HG03103 (cell line): ENCODE measurements around the gene CEP83.
A peak's percentile ranks its signal among the peaks of the same experiment; 100 is the strongest.
"Not testable (repeated sequence)": the region's sequence is repeated elsewhere in the genome, so short reads cannot be mapped to it uniquely, and the experiment has no call there.

Source experiments
- ATAC-seq: cut with Tn5 transposase; IDR thresholded peaks from one replicate; pipeline ENCODE4 v1.9.1; 2021; ENCODE audit warnings: low read depth; ENCODE audit not compliant: unreplicated experiment

CEP83 gene

DNA sequence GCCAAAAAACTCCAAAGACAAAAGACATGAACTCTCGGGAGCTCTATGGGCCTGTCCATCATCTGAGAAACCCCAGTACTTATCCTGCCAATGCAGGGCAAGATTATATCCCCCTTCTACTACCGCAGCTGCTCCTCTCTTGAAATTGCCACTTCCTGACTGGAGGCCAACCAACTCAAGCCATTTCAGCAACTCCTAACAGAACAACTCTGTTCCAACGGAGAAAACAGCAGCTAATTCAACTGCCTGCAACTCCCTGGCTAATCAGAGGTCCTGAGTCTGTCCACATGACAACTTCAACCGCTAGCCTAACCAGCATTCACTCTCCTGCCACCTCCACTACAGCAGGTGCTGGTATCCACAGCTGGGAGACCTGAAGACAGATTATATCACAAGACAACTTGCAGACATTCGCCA, 24.1 kb downstream of the CEP83 start:
- no peak for ATAC-seq

DNA sequence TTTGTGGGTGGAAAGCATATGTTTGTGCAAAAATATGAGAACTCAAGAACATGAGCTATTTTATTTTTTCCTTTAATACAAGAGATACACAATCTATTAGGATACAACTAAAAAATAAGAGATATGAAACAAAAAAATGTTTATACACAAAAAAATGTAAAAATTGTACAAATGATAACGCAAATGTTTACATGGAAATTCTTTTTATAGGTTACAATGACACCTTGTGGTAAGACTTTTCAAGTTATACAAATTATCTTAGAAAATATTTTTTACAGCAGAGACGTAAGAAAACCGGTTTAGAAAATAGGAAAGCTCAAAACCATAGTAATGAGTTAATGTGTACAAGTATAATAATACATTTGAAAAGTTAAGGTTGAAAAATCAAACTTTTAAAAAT, 25.5 kb downstream of the CEP83 start:
- ATAC-seq = no peak

DNA sequence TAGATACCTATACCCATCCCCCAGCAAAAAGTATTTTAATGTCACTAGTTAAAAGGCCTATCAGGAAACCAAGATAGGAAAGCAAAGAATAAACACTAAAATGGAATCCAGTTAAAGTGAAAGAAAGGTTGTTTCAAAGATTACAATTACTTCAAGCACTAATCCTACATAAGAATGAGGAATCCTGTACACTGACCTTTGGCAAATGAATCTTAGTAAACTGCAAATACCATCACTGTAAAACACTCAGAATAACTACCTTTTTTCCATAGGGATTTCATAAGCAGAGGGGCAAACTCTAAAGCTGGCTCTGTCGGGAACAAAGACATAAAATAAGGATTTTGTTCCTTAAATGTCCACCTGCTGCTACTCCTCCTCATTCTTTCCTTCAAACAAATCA, 25.9 kb downstream of the CEP83 start:
- no peak for ATAC-seq

DNA sequence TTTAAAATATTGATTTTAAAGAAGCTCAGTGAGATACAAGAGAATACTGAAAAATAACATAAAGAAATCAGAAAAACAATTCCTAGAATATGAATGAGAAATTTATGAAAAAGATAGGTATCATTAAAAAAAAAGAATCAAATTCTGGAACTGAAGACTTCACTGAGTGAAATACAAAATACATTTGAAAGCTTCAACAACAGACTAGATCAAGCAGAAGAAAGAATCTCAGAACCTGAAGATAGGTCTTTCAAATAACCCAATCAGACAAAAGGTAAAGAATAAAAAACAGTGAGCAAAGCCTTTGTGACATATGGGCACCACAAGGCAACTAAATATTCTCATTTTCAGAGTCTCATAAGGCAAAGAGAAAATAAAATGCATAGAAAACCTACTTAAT, 29.4 kb downstream of the CEP83 start:
- no peak for ATAC-seq

DNA sequence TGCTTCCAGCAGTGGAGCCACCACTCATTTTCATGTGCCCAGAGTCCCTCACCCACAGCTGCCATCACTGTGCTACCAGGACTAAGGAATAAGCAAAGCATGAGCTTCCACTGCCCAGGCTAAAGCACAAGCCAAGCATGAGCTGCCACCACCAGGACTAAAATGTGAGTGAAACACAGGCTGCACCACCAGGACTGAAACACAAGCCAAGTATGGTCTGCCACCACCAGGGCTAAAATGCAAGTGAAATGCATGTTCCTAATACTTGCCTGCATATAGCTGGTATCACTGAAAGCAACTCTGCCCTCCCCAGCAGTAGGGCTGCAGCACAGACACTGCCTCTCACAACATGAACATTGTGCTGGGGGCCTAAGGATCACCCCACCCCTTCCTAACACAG, 30.0 kb downstream of the CEP83 start:
- no peak for ATAC-seq

DNA sequence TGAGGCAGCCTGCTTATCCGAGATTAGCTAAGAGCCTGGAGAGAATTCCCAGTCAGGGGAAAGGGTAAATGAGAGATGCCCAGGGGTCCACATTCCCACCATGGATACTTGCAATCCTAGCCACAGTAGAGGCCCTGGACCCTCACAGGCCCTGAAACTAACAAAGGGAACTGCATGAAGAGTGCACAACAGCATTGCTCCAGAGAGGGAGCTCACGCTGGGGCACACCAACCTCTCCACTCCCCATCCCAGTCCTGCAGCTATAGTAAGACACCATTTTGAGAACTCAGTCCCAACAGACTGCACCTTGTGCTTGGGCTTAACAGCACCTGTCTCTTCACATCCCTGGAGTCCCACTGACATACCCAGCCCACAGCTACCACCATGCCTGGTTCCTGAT, 30.5 kb downstream of the CEP83 start:
- no peak for ATAC-seq

DNA sequence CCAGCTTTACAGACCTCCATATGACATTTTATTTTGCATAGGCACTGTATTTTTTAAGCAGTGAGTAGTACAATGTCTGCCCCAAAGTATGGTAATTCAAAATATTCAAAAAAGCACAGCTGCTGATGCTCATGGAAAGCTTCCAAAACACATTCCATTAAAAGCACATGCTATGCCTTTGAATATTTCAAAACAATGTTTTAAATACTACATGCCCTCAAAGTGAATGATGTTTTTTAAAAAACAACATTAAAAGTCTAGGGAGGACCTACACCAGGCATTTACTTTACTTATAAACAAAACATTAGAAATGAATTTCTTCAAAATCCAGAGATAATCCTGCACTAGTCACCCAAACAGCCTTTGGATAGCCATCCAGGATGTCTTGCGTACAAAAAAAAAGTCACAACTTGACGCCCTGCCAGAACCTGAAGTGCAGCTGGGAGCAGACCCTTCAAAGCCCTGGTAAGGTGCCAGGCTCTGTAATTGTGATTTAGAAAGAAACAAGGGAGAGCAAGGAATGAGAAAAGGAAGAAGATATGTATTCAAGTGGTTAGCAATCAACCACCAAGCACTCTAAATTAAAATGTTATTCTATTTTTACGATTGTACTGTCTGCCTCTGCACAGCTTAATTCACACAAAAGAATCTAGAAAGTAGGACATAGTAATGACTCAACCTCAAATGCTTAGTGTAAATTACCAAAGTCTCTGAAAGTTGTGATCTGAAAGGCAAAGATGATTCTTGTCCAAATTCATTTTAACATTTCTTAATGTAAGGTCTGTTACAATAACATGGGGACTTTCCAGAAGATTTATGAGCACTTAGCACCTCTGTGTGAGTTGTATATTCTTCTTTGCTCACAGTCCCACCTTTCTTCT, 31.9 kb downstream of the CEP83 start:
- ATAC-seq = no peak

DNA sequence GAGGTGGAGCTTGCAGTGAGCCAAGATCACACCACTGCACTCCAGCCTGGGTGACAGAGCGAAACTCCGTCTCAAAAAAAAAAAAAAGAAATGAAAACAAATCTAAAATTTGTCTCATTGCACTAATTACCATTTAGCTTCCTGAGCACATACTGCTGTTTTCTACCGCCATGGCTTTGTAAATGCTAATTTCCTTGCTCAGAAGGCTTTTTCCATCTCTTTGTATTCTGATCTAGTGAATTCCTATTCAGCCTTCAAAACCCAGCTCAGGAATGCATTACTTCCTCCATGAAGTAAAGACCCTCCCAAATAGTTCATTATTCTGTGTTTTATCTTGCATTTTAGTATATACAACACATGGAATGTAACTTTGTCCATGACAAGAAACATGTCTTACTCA, 33.6 kb downstream of the CEP83 start:
- ATAC-seq = no peak

DNA sequence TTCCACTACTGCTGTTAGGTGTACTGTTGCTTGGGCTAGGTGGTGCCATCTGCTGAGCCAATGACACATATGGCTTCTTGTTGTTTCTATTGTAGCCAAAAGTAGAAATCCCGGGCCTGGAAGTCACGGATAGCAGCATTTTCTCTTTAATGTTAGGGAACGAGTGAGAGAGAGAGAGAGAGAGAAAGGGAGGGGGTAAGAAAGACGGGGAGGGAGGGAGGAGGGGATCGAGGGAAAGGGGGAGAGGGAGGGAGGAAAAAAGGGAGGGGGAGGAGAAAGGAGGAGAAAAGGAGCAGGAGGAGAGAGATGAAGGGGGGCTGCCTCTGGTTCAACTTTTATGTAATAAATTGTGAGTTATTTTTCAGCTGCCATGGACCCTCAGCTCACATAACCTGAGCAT, 34.8 kb downstream of the CEP83 start:
- not testable (repeated sequence) for ATAC-seq

DNA sequence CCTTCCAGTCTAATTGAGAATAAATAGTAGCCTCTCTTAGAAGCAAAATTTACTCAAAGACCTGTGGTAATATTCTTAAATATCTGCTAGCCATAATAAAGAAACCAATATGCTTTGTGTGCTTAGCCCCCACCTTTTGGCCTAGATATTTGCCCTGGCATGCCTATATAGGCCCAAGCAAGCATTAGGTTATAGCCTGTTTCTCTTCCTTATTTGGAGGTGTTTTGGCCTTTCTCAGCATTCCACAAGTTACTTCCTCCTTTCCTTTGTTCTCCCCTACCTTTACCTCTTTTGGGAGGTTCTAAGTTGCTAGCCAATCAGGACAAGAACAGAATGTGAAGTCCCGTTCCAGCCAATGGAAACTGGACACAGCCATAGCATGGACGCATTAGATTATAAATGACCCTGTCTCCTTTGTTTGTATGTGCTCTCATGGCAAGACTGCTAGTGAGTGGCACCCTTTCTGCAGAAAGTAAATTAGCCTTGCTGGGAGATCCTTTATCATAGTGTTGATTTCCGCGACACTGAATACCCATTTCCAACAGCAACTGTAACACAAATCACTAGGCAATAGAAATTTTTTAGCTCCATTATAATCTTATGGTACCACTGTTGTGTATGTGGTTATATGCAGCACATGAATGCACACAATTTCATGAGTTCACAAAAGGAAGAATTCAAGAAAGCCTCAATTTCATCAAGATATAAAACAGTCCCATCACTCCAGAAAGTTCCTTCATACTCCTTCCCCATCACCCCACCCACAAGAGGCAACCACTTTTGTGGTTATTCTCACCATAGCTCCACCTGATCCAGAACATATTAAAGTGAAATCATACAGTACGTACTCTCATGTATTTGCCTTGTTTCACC, 37.6 kb downstream of the CEP83 start:
- ATAC-seq = no peak

DNA sequence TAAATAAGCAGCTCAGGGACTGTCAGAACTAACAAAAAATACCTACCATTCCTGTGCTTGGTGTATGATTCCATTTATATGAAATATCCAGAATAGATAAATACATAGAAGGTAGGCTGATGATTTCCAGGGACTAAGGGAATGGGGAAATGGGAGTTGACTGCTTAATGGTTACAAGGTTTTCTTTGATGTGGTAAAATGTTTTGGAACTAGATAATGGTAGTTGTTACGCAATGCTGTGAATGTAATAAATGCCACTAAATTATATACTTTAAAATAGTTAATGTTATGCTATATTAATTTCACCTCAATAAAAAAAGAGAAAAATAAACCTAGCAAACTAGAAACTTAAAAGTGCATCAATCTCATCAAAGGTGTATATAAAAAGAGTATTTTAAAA, 41.1 kb downstream of the CEP83 start:
- ATAC-seq = no peak

DNA sequence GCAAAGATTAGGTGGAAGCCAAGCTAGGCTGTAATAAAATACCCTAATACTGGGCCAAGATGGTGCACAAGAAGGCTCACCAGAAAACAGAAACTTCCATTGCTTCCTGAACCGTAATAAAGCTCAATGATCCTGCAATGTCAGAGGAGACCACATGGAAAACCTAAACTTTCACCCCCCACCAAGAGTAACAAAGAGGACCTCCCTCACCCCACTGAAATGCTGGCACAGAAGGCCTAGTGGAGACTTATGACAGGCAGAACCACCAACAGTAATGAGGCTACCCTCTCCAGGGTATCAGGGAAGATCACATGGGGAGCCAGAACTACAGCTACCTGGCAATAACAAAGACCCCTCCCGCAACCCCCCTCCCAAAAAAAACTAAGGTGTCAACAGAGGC, 43.1 kb downstream of the CEP83 start:
- no peak for ATAC-seq

DNA sequence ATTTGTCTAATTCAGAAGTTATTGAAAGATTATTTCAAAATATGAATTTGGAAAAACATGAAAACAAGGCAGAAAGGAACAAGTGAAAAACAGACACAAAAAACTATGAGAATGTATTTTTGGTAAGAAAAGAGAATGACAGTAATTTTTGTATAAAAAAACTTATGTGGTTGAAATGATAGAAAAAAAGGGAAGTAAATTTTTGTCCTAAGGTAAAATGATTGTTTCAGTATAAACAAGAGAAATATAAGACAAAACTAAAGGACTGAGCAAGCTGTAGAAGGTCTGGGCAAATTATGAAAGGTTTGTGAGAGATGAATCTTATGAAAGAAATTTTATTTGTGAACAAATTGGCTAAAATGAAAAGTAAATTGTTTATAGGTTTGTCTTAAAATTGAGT, 44.6 kb downstream of the CEP83 start:
- ATAC-seq = no peak

DNA sequence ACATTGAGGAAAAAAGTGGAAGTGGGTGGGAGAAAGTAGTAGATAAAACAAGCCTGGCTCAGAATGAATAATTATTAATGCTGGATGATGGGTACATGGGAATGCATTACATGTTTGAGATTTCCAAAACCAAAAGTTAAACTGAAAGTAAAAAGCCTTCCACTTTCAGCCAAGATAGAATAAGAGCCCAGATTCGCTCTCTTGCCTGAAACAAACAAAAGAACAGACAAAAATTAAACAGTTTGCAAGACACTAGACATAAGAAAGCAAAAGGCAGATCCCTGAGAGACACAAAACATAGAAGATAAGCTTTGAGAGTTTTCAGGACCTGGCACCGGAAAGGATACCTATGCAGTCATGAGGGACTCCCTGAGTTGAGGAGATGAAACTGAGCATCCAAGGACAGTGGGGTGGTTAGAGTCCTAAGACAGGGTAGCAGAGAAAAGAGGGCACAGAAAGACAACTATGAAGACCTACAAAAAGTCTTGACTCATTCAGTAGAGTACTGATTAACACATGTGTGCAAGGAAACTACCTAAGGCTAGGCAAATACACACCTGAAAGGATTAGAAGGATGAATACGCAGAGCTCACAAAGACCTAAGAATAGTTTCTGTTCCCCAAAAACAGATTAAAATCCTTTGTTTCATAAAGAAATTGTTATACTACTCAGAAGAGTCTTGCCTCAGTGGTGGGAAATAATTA, 54.1 kb downstream of the CEP83 start:
- peak; percentile 75 for ATAC-seq

DNA sequence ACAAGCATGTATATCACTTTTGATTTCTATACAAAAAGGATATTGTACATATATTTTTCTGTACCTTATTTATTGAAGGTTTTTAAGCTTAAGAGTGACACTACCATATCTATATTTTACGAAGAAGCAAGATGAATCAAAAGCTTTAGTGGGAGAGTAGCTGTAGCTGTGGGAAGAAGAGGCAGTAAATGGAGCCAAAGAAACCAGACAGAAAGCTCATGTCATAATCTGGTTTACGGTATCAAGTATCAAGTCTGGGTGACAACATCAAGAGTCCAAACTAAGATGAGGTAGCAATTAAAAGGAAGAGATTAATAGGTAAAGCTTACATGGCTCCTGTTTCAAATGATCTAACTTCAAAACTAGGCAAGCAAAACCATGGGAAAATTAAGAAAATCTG, 54.8 kb downstream of the CEP83 start:
- no peak for ATAC-seq

DNA sequence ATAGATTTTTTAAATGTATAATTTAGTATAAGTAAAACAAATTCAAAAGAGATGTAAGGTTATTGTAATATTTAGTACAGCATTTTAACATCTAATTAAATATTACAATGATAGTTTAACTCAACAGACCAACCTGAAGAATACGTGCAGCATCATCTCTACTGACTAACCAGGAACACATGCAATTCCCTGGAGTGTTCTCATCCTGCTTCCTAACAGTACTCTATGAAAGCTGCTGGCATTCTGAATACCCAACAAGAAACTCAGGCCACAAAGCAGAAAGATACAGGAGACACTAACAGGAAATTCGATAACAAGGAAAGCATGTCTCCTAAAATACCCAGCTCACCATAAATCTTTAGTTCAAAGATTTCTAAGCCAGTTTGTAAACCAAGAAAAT, 58.3 kb downstream of the CEP83 start:
- ATAC-seq = no peak

DNA sequence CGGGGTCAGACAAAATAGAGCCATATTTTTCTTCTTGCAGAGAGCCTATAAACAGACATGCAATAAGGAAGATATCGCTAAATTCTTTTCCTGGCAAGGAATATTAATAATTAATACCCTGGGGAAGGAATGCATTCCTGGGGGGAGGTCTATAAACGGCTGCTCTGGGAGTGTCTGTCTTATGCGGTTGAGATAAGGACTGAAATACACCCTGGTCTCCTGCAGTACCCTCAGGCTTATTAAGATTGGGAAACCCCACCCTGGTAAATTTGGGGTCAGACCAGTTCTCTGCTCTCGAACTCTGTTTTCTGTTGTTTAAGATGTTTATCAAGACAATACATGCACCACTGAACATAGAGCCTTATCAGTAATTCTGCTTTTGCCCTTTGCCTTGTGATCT, 61.0 kb downstream of the CEP83 start:
- not testable (repeated sequence) for ATAC-seq

DNA sequence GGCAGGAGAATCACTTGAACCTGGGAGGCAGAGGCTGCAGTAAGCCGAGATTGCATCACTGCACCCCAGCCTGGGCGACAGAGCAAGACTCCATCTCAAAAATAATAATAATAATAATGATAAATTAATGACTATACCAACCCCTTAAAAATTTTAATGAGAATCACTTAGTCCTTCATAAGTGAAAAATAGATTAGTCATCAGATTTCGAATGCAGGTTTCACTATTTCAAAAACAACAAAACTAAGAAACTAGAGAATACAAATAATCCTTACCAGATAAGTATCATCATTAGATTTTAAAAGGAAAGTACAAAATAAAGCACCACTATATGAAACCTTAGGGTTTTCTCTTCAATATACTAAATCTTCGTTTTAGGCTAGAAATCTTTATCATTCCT, 62.3 kb downstream of the CEP83 start:
- no peak for ATAC-seq

DNA sequence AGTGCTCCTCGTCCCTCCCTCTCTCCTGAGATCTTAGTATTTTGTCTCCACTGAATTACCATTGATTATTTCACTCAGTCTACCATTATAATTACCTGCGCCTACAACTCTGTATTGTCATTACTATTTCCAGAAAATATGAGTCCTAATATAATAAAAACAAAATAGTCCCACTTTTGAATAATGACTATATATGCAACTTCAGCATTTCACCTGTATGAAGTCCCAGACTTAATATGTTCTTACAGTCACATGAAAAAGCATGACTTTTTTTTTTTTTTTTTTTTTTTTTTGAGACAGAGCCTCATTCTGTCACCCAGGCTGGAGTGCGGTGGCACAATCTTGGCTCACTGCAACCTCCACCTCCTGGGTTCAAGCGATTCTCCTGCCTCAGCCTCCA, 63.7 kb downstream of the CEP83 start:
- not testable (repeated sequence) for ATAC-seq

DNA sequence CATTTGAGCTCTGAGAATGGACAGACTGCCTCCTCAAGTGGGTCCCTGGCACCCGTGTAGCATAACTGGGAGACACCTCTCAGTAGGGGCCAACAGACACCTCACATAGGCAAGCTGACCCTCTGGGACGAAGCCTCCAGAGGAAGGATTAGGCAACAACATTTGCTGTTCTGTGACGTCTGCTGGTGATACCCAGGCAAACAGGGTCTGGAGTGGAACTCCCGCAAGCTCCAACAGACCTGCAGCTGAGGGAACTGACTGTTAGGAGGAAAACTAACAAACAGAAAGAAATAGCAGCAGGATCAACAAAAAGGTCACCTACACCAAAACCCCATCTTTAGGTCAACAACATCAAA, 69.6 kb downstream of the CEP83 start:
- no peak for ATAC-seq

DNA sequence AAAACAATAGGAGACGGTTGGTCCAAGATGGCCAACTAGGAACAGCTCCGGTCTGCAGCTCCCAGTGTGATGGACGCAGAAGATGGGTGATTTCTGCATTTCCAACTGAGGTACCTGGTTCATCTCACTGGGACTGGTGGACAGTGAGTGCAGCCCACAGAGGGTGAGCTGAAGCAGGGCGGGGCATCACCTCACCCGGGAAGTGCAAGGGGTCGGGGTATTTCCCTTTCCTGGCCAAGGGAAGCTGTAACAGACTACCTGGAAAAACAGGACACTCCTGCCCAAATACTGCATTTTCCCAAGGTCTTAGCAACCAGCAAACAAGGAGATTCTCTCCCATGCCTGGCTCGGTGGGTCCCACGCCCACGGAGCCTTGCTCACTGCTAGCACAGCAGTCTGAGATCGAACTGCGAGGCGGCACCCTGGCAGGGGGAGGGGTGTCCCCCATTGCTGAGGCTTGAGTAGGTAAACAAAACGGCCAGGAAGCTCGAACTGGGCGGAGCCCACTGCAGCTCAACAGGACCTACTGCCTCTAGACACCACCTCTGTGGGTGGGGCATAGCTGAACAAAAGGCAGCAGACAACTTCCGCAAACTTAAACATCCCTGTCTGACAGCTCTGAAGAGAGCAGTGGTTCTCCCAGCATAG, 70.1 kb downstream of the CEP83 start:
- not testable (repeated sequence) for ATAC-seq
